ENCODE data around the gene LDLRAD3.

LDLRAD3 gene

DNA sequence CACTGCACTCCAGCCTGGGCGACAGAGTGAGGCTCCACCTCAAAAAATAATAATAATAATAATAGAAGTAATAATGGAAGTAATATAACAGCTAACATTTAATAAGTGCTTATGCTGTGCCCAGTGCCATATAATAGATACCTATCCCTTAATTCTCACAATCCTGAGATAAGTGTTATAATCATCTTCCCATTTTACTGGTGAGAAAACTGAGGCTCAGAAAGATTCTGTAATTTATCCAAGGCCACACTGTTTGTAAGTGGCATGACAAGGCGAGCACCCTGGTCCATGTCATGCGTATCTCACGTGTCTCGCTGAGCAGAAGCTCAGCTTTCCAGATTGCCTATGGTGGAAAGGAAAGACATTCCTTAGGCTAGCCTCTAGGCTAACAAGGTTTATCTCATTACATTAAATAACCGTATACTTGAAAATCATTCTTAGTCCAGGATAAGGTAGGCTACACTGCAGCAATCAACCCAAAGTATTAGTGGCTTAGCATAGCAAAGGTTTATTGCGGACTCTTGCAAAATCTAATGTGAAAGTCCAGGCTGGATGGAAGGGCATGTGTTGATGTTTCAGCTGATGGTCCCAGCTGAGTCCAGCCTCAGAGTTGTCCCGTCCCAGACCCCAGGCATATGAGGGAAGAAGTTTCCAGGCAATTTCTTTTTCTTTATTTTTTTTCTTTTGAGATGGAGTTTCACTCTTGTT, 15.0 kb upstream of the LDLRAD3 start:
- no peak for DNase-seq

DNA sequence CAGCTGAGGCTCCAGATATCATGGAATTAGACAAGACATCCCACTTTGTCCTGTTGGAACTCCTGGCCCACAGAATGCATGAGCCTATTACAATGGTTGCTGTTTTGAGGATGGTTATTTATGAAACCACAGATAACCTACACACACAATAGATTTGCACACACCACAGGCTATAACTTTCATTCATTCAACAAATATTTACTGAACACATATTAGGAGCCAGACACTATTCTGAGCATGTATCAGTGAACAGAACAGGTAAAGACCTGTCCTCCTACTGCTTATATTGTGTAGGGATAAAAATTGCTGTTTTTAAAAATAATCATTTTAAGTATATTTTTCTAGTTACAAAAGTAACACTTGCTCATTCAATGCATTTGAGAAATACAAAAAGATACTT, 13.4 kb upstream of the LDLRAD3 start:
- no peak for DNase-seq

DNA sequence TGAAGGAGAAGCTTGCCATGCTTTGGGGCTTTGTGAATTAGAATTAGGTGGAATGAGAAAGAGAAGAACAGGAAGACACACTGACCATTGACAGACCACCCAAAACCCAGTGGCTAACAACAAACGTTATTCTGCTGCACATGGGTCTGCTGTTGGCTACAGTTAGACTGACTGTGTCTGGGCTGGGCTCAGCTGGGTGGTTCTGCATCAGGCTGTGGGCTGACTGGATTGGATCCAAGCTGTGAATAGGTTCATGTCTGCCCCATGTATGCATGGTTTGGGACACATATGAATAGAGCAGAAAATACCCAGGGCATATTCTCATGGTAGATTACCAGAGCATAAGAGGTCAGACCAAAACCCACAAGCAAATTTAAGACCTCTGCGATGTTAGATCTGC, 11.7 kb upstream of the LDLRAD3 start:
- no peak for DNase-seq

DNA sequence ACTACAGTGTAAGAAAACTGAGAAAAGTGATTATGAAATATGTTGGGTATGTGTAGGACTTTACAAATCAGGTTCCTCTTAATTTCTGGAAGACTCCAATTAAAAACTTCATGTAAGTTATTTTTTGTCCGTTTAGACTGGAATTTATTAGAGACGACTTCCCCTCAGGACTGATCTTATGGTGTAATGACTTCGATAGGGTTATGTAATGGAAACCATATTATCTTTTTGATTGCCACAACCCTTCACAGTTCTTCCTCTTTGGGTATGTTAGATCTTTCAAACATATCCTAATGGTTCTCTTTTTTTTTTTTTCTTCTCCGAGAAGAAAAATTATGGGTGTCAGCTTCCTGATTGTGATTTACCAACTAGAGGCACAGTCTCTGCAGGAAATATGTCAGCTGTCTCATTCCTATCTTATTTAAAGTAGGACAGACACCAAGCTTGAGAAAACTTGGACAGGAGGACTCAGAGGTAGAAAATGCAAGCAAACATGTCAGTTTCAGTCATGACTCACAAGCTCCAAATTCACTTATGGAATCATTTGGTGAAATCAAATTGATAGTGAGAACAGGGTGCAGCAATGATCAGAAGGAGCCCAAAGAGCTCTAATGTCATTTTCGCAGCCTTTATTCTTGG, 11.1 kb upstream of the LDLRAD3 start:
- no peak for DNase-seq

DNA sequence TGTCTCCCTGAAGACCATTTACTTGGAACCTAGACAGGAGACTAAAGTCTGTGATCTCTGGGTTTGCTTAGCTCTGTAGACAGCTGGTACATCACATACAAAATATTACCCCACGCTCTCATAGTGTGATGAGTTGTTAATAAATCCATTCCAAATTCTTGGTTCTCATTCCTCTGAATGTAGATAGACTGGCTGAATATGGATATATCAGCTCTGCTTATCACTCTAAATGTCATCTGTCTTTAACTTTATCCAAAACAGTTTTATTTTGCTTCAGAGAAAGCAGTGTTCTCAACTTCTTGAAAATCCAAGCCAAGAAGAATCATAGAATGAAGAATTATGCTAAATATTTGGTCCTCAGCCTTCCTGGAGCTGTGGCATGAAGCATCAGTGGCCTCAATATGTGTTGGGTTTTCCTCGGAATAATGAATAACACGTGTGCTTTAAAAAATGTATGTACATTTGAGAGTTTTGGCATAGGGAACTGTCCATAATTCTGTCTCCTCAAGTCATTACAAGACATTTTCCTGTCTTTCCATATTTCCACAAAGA, 10.5 kb upstream of the LDLRAD3 start:
- DNase-seq, result no peak

DNA sequence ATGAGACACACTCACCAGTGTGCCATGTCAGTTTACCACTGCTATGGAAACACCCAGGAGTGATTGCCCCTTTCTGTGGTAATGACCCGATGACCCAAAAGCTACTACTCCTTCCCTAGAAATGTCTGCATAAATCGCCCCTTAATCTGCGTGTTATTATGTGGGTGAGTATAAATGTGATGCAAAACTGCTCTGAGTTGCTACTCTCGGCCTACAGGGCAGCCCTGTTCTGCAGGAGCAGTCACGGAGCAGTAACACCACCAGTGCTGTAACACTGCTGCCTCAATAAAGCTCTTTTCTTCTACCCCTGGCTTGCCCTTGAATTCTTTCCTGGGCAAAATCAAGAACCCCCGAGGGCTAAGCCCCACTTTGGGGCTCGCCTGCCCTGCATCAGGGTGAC, 9.6 kb upstream of the LDLRAD3 start:
- DNase-seq, result no peak

DNA sequence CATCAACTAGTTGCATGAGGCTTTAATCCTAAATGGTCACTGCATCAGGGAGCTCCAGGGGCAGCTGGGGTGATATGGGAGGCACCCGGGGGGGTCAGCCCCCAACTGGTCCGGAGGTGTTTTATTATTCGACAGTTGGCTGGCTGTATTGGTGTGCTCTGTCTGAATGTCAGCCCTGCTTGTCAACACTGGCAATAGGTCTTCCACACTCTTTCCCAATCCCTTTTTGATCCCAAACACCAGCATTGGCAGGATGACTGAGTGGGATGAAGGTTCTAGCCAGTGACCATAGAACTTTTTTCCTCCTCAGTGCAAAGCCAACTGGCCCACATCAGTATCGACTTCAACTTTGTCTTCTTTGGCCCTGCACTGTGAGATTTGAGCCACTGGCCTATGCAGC, 8.9 kb upstream of the LDLRAD3 start:
- DNase-seq, result no peak

DNA sequence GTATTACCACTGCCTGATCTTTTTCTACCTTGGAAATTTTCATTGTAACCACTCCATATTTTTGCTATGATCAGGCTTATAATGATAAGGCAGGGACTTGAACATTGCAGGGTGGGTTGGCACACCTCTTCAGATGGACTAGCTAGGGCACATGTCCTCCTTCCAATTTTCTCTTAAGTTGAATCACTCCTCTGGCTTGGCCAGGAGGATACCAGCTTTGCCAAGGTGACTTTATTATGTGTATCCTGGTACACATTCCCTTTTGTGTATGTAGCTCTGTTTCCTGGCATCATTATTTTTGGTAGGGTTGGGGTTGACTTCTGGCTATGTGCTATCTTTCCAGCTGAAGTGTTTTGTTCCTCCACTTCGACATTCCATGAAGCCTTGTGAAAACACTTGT, 8.5 kb upstream of the LDLRAD3 start:
- DNase-seq, result no peak

DNA sequence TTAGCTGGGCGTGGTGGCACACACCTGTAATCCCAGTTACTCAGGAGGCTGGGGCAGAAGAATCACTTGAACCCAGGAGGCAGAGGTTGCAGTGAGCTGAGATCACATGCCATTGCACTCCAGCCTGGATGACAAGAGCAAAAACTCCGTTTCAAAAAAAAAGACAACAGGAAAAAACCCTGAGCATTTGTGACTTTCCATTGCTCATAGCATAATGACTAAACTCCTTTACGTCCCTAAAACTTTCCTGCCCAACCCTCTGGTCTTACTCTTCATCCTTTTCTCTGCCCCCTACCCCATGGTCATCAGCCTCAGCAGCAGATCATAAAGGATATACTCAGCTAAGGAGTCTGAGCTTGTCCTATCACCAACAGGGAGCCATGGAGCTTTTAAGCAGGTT, 6.8 kb upstream of the LDLRAD3 start:
- DNase-seq, result no peak

DNA sequence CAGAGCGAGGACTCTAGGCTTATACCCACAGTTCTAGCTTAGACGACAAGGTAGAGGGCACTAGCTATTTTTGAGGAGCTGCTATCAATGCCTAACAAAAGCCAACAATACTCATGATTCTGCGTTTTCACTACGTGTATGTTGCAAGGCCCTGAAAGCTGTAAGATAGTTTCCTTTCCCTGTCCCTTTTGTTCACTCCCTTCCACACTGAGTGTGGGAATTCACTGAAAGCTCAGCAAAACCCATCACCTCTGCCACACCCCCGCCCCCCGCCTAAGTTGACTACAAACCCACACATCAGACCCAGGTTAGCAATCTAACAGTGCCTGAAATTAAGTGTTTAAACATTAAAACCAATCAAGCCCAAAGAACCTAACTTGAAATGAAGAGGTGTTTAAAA, 6.2 kb upstream of the LDLRAD3 start:
- no peak for DNase-seq

DNA sequence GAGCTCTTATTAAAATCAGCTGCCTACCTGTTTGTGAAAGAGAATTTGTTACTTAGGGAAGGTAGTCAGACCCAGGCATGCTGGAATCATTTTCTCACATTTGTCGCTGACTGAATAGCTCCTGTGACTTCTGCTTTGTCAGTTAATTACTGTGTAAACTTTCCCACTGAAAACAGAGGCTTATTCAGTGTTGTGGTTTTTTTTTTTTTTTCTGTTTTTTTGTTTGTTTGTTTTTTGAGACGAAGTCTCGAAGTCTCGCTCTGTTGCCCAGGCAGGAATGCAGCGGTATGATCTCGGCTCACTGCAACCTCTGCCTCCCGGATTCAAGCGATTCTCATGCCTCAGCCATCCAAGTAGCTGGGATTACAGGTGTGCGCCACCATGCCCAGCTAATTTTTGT, 5.6 kb upstream of the LDLRAD3 start:
- DNase-seq, result no peak

DNA sequence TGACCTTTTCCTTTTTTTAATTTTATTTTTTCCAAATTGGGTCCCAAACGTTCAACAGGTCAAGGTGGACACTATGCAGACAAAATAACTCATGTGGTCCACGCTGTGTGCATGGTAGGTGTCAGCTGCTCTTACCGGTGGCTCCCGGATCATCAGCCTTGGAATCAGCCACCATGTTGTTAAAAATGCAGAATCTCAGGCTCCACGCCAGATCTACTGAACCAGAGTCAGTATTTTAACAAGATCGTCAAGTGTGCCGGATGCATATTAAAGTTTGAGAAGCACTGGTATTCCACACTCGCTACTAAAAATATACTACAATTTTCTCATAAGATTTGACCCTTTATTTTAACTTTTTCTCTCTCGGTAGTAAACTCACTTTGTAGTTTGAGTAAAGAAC, 553 bp upstream of the LDLRAD3 start:
- DNase-seq, result no peak

DNA sequence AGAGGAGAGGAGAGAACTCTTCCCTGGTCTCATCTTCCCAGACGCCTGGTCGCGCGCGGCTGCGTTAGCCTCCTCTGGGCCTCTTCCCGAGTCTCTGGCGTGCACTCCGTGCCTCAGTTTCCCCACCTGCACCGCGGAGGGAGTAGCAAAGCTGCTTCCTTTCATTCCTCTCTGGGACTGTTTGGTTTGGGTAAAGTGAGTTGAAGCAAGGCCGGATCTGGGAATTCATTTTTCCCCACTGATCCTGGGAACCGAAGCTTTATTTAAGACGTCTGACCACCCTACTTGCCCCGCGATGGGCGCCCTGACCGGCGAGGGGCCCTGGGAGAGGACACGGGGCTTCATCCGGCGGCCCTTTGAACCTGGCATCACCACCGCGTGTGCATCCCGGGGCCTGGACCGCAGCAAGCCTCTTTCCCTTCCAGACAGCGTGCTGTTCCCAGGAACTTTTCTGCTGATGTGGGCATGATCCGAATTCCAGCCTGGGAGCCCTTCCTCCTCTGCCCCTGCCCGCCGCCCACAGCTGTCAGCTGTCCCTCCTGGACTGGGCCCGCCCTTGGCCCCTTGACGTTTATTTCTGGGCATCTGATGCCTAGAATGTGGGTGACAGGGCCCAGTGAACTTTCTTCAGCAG, 758 bp downstream of the LDLRAD3 start:
- DNase-seq, result no peak

DNA sequence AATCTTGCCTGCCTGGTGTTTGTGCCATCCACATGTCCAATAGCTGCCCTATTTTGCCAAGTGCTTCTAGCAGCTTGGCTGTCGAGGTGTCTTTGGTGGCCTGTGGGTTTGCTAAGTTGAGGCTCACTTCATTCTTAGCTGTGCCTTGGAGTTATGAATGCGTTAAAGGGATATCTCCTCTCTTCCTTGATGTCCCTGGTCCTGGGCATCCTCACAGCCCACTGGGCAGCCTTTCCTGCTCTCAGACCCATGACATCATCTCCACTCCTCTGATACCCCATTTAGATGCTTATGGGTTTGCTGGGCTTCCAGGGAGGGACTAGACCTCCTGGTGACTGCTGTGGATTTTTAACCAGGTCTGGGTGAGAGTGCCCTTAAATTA, 1.3 kb downstream of the LDLRAD3 start:
- no peak for DNase-seq

DNA sequence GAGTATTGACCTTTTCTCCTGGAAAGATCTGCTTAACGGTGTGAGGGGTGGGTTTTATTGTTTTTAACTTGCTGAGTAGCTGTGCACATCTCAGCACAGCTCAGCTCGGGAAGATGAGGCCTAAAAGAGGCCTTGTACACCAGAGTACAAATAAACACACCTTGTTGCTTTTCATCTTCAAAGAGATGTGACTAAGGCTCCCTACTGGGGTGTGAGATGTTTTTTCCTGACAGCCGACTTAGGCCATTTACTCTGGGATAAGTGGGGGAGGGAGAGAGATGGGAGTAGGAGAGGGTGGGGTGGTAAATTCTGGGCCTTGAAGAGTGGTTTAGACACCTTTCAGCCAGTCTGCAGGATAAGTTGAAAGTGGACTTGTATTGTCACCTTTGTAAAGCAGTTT, 2.9 kb downstream of the LDLRAD3 start:
- DNase-seq, result no peak

DNA sequence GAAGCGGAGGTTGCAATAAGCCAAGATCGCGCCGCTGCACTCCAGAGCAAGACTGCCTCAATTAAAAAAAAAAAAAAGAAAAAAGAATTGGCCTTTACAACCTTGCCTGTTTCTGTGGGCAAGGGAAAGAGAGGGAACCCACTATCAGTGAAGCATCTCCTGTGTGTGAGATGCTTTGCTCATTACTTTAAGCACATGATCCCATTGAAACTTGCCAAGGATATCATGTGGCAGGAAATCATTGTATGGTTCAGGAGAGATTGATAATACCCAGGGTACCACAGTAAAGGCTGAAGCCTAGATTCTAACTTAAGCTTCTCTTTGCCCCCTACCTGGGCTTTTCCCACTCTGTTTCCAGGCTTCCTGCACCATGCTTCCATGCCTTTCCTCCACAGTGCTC, 3.6 kb downstream of the LDLRAD3 start:
- no peak for DNase-seq

DNA sequence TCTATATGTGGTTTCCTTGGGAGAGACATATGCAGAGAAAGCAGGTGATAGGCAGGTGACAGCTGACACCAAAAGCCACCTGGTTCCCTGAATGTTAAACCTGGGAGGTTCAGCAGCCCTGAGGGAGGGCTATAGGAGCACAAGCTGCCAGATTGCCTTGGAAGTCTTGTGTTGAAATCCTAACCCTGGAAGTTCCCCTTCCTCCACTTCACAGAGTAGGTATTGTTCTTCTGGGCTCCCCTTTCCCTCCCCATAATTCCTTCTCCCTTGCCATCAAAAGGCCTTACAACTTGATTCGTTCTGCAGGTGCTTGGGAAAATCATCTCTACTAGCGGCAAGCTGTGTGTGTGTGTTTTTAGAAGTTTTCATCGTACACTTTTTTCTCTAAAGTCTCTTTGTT, 5.4 kb downstream of the LDLRAD3 start:
- DNase-seq, result no peak

DNA sequence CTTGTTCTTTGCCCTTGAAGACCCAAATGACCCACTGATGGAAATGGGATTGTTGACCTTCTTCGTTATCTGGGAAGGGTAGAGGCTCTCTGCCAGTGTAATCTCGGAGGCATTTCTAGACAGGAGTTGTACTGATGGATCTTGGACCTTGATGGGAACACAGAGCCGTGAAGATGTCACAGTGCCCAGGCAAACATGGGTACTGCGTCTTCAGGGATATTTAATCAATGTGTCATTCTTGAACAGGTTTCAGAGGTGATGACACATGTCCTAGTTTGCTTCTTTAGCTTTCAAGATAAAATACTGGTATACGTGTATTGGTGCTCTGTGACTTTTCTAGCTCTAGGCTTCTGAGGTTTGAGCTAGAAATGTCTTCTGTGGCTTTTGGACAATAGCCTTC, 6.2 kb downstream of the LDLRAD3 start:
- no peak for DNase-seq

DNA sequence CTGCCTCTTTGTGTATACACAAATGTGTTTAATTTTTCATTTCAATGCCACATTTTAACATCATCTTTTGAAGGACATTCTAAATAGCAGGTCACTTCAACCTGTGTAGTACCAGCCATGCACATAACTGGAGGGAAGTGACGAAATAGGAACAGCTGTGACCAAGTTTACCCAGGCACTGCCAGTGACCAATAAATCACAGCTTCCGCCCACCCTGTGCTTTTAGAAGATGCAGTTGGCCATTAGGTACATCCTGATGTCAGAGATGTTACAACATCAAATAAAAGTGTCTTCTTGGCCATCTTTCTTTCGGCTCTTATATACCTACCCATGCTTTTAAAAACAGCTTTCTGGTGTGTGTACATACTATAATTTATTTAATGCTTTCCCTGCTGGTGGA, 7.8 kb downstream of the LDLRAD3 start:
- DNase-seq, result no peak

DNA sequence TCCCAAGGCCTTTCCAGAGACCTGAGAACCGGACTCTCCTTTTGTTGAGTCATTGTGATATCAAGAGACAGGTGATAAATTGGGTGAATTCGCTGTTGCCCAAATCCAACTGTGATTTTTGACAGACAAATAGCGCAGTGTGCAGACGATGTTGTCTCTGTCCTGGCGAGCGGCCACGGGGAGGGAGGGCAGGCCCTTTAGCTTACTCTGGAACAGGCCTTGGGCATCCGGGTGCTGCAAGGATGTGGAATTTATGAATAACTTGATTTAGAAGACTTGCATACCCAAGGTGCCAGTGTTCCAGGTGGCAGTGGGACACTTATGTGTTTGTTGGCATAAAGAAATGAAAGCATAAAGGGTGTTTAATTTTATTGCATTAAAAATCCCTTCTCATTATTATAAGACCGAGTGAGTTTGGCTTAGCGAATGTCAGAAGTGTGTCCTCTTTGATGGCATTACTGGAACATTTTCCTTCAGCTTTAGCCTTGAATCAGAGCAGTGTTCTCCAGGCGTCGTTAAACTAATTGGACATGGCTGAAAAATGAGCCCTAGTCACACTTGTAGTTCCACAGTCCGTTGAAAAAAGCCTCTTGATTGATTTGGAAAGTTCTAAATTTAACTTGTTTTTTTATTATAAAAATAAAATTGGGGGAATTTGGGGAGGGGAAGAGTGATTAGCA, 9.4 kb downstream of the LDLRAD3 start:
- DNase-seq, result no peak

DNA sequence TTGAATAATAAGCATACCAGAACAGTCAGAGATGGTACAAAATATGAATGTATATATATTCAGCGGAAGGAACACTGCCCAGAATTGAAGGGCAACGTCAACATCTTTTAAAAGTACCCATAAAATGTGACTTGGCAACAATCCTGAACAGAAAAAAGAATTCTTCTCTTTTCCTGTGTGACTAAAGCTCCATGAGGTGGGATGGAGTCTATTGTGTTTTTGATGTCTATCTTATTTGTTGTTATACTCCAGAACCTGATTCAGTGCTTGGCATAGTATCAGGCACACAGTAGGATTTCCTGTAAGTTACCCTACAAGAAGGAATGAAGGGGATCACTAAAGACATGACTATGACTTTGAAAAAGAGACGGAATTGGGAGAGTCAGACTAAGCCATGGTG, 10.3 kb downstream of the LDLRAD3 start:
- no peak for DNase-seq

DNA sequence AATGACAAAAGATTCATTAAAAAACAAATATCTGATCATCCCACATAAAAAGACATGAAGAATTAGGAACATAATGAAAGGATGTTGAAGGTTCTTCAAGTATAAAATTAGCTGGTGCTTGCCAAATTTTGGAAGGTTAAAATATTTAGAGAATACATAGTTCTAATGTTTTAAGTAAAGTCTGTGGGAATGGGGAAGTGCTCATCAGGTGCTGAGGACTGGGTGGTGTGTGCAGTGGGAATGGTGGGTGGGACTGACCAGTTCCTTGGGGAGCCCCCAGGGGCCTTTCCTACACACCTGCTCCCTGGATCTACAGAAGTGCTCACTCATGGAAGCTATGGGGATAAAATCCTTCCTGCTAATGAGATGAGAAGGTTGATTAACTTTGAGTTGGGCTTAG, 11.8 kb downstream of the LDLRAD3 start:
- DNase-seq, result no peak

DNA sequence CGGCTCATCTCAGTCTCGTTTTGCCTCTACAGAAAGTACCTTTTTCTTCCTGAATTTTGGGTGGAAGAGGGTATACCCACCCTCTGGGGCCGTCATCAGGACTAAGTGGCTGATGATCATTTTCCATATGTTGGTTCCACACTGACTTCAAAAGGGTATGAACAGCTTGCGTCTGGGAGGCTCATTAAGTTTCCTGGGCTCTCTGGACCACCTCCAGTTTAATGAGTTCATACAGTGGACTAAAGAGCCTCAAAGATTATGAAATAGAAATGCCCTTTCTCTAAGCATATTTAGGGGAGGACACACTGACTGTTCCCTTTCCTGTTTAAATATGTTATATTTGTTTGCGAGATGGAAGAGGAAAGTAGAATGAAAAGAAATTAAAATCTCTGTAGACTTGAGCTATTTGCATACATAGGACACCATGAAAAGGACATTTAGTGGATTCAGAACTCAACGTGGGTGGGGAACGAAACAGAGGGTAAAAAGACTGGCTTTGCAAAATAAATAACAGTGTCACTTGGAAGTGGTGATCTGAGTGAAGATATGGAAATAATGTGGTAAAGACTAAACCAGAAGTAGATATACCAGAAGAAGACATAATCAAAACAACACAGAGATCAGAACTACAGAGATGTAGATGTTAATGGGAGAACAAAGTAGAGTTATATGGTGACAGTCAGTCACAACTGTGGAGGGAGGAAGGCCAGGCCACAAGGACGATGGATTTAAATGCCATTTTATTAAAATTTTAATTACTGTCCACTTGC, 18.7 kb downstream of the LDLRAD3 start:
- DNase-seq, result no peak
